HEK293 (cell line): ENCODE data around the gene SREBF1.

Experiments used
- CTCF ChIA-PET: fragments of 350-600 bp; formaldehyde crosslinking; extraction: SDS; loops from one replicate; lab custom pipeline; 2021; ENCODE audit warnings: antibody characterized with exemption; lab: Yijun Ruan, JAX
- POLR2A ChIA-PET: fragments of 300-600 bp; formaldehyde crosslinking; extraction: SDS; loops from one replicate; lab custom pipeline; 2020; ENCODE audit warnings: antibody characterized with exemption, inconsistent platforms; lab: Yijun Ruan, JAX
- H3K27ac ChIP-seq: fragments of 200-500 bp; sonication (Bioruptor generic); 2 replicates; pipeline ENCODE4 v1.5.1; 2014; ENCODE audit warnings: low read depth, low read length, control low read depth, inconsistent platforms; ENCODE audit errors: extremely low read depth
- H3K36me3 ChIP-seq, 2 experiments: fragments of 200-500 bp in 1 of 2; sonication (Bioruptor generic) in 1 of 2; 1 replicate in 1 of 2; 2 replicates in 1 of 2; pipeline ENCODE4 v1.5.1; 2014 to 2017; ENCODE audit warnings: inconsistent platforms in 2 of 2, low read length in 2 of 2; ENCODE audit not compliant: control insufficient read depth in 2 of 2, insufficient read depth in 1 of 2
- H3K4me1 ChIP-seq: fragments of 200-500 bp; sonication (Bioruptor generic); 2 replicates; pipeline ENCODE4 v1.5.1; 2014; ENCODE audit warnings: mild to moderate bottlenecking, low read length, inconsistent platforms; ENCODE audit not compliant: control insufficient read depth, insufficient read depth
- H3K4me3 ChIP-seq: 2 replicates; pipeline ENCODE4 v1.5.1; 2011; ENCODE audit warnings: low read depth, mild to moderate bottlenecking, control low read depth, low read length, moderate library complexity
- H3K9me3 ChIP-seq: fragments of 200-500 bp; sonication (Bioruptor generic); 2 replicates; pipeline ENCODE4 v1.5.1; 2014; ENCODE audit warnings: low read depth, low read length, inconsistent platforms; ENCODE audit not compliant: control insufficient read depth, insufficient read depth
- GLIS1 ChIP-seq: fragments of 450-650 bp; formaldehyde crosslinking; IDR thresholded peaks from 2 replicates; pipeline ENCODE4 v1.5.1; 2016; ENCODE audit warnings: missing biosample characterization, missing genetic modification characterization
- HOXC10 ChIP-seq: sonication (generic); formaldehyde crosslinking; IDR thresholded peaks from 2 replicates; pipeline ENCODE4 v1.8.1; 2023; ENCODE audit warnings: mild to moderate bottlenecking, missing genetic modification reagents
- KLF1 ChIP-seq: fragments of 450-650 bp; formaldehyde crosslinking; IDR thresholded peaks from 2 replicates; pipeline ENCODE4 v1.5.1; 2016; ENCODE audit warnings: missing biosample characterization, missing genetic modification characterization
- KLF17 ChIP-seq: fragments of 450-650 bp; formaldehyde crosslinking; IDR thresholded peaks from 2 replicates; pipeline ENCODE4 v1.5.1; 2016; ENCODE audit warnings: missing biosample characterization, missing genetic modification characterization
- KLF8 ChIP-seq: fragments of 450-650 bp; formaldehyde crosslinking; IDR thresholded peaks from 2 replicates; pipeline ENCODE4 v1.5.1; 2016; ENCODE audit warnings: missing biosample characterization, missing genetic modification characterization
- SCRT2 ChIP-seq: fragments of 450-650 bp; formaldehyde crosslinking; IDR thresholded peaks from 2 replicates; pipeline ENCODE4 v1.5.1; 2016; ENCODE audit warnings: missing biosample characterization, missing genetic modification characterization
- SP7 ChIP-seq: fragments of 450-650 bp; formaldehyde crosslinking; IDR thresholded peaks from 2 replicates; pipeline ENCODE4 v1.5.1; 2016; ENCODE audit warnings: missing biosample characterization, missing genetic modification characterization
- YY2 ChIP-seq: fragments of 450-650 bp; formaldehyde crosslinking; IDR thresholded peaks from 2 replicates; pipeline ENCODE4 v1.5.1; 2016; ENCODE audit warnings: missing biosample characterization, missing genetic modification characterization
- ZBTB17 ChIP-seq: fragments of 450-650 bp; formaldehyde crosslinking; IDR thresholded peaks from 2 replicates; pipeline ENCODE4 v1.5.1; 2016; ENCODE audit warnings: missing biosample characterization, missing genetic modification characterization
- ZBTB44 ChIP-seq: fragments of 450-650 bp; IDR thresholded peaks from 2 replicates; pipeline ENCODE4 v1.5.1; 2018; ENCODE audit warnings: missing biosample characterization, mild to moderate bottlenecking, missing genetic modification characterization
- ZBTB48 ChIP-seq: fragments of 450-650 bp; formaldehyde crosslinking; IDR thresholded peaks from 2 replicates; pipeline ENCODE4 v1.5.1; 2016; ENCODE audit warnings: missing biosample characterization, missing genetic modification characterization
- ZFHX2 ChIP-seq: fragments of 450-650 bp; formaldehyde crosslinking; conservative IDR thresholded peaks from 2 replicates; pipeline ENCODE4 v1.5.1; 2016; ENCODE audit warnings: missing biosample characterization, missing genetic modification characterization
- ZFP37 ChIP-seq: fragments of 450-650 bp; formaldehyde crosslinking; IDR thresholded peaks from 2 replicates; pipeline ENCODE4 v1.5.1; 2016; ENCODE audit warnings: missing biosample characterization, missing genetic modification characterization
- ZIC2 ChIP-seq: fragments of 450-650 bp; formaldehyde crosslinking; IDR thresholded peaks from 2 replicates; pipeline ENCODE4 v1.5.1; 2016; ENCODE audit warnings: missing biosample characterization, missing genetic modification characterization
- ZNF248 ChIP-seq: fragments of 450-650 bp; formaldehyde crosslinking; IDR thresholded peaks from 2 replicates; pipeline ENCODE4 v1.5.1; 2017; ENCODE audit warnings: missing biosample characterization, missing genetic modification characterization
- ZNF266 ChIP-seq: fragments of 450-650 bp; formaldehyde crosslinking; IDR thresholded peaks from 2 replicates; pipeline ENCODE4 v1.5.1; 2016; ENCODE audit warnings: missing biosample characterization, missing genetic modification characterization, low read depth
- ZNF324 ChIP-seq: fragments of 450-650 bp; formaldehyde crosslinking; IDR thresholded peaks from 2 replicates; pipeline ENCODE4 v1.5.1; 2016; ENCODE audit warnings: missing biosample characterization, missing genetic modification characterization
- ZNF423 ChIP-seq: fragments of 450-650 bp; formaldehyde crosslinking; IDR thresholded peaks from 2 replicates; pipeline ENCODE4 v1.5.1; 2016; ENCODE audit warnings: missing biosample characterization, missing genetic modification characterization
- ZNF449 ChIP-seq: fragments of 450-650 bp; formaldehyde crosslinking; IDR thresholded peaks from 2 replicates; pipeline ENCODE4 v1.5.1; 2017; ENCODE audit warnings: missing biosample characterization, mild to moderate bottlenecking, missing genetic modification characterization, moderate library complexity
- ZNF501 ChIP-seq: fragments of 450-650 bp; formaldehyde crosslinking; IDR thresholded peaks from 2 replicates; pipeline ENCODE4 v1.5.1; 2016; ENCODE audit warnings: missing biosample characterization, missing genetic modification characterization
- ZNF510 ChIP-seq: fragments of 450-650 bp; formaldehyde crosslinking; IDR thresholded peaks from 2 replicates; pipeline ENCODE4 v1.5.1; 2018; ENCODE audit warnings: mild to moderate bottlenecking, missing genetic modification characterization, missing biosample characterization; ENCODE audit not compliant: insufficient replicate concordance
- ZNF670 ChIP-seq: fragments of 450-650 bp; formaldehyde crosslinking; IDR thresholded peaks from 2 replicates; pipeline ENCODE4 v1.5.1; 2016; ENCODE audit warnings: missing biosample characterization, missing genetic modification characterization, low read depth
- ZNF76 ChIP-seq: fragments of 450-650 bp; formaldehyde crosslinking; IDR thresholded peaks from 2 replicates; pipeline ENCODE4; 2016; ENCODE audit warnings: low read depth, missing biosample characterization, missing genetic modification characterization, borderline replicate concordance
- ZSCAN16 ChIP-seq: fragments of 450-650 bp; formaldehyde crosslinking; IDR thresholded peaks from 2 replicates; pipeline ENCODE4 v1.5.1; 2016; ENCODE audit warnings: missing biosample characterization, missing genetic modification characterization
- TF ChIP-seq, protein P1 (sequence below): fragments of 450-650 bp; formaldehyde crosslinking; IDR thresholded peaks from 2 replicates; pipeline ENCODE4 v1.5.1; 2016; ENCODE audit warnings: missing biosample characterization, missing genetic modification characterization
- TF ChIP-seq, protein P2 (sequence below): fragments of 450-650 bp; formaldehyde crosslinking; IDR thresholded peaks from 2 replicates; pipeline ENCODE4 v1.5.1; 2016; ENCODE audit warnings: missing biosample characterization, missing genetic modification characterization

SREBF1 gene

DNA sequence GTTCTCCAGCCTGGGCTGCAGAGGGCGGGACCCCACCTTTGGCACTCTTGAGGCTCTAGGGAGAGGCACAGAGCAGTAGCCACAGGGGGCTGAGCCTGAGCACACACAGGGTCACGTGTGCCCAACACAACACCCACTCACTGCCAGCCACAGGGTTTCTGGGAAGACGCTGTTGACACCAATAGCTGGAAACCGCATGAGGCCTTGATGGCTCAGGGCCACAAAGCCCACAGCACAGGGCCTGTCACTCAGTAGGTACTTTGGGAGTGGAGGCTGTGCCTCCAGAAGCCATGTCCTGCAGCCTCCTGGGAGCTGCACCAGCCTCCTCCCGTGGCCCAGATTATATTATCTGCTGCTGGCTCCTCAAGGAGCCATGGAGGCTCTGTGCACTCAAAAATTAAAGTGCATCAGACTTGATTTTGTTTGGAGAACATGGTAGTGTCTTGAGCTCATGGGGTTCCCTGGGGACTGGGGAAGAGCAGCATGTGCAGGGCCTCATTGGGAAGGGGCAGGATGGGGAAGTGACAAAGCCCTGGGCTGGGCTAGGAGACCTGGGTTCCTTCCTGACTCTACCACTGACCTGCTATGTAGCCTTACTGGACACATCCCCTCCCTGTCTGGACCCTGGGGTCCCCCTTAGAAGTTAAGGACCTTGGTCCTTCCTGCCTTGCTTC is 12.5 kb upstream of the SREBF1 start:
- Histone ChIP-seq H3K4me1 (peaks cover 25% of the 10 kb centered on the region), H3K4me3 (no peak overlapping the region), H3K27ac (peak overlapping the region; percentile 70), H3K9me3 (no peaks in the 10 kb centered on the region), H3K36me3 (peaks cover 0 to 3% of the 10 kb centered on the region in 2 experiments; a peak in 1 of 3 replicates)
- CTCF ChIA-PET: interaction anchor here (0.6 to 2.5 kb wide), 12 partner anchors 9 to 1652 kb away, joined by 3 to 12 read pairs (median 4); no protein-coding TSS in a partner anchor
- POLR2A ChIA-PET: interaction anchor here (0.6 to 6.2 kb wide), 6 partner anchors 8 to 167 kb away, joined by 3 to 31 read pairs (median 4); partner anchors contain the start of gene SREBF1
- 0 out of 2 replicates have a peak, but pooled peaks have one; percentile 37 for TF ChIP-seq ZFP37 (tag by site-specific recombination)
- no peak for TF ChIP-seq ZNF510
- TF ChIP-seq SCRT2 (tag by site-specific recombination): peak; percentile 70
- peak; percentile 93 for TF ChIP-seq ZNF423 (tag by site-specific recombination)
- TF ChIP-seq GLIS1 (tag by site-specific recombination): peak; percentile 92
- TF ChIP-seq, protein P1, sequence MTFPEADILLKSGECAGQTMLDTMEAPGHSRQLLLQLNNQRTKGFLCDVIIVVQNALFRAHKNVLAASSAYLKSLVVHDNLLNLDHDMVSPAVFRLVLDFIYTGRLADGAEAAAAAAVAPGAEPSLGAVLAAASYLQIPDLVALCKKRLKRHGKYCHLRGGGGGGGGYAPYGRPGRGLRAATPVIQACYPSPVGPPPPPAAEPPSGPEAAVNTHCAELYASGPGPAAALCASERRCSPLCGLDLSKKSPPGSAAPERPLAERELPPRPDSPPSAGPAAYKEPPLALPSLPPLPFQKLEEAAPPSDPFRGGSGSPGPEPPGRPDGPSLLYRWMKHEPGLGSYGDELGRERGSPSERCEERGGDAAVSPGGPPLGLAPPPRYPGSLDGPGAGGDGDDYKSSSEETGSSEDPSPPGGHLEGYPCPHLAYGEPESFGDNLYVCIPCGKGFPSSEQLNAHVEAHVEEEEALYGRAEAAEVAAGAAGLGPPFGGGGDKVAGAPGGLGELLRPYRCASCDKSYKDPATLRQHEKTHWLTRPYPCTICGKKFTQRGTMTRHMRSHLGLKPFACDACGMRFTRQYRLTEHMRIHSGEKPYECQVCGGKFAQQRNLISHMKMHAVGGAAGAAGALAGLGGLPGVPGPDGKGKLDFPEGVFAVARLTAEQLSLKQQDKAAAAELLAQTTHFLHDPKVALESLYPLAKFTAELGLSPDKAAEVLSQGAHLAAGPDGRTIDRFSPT: 0 out of 2 replicates have a peak, but pooled peaks have one; percentile 42
- TF ChIP-seq ZFHX2: peak; percentile 92
- TF ChIP-seq SP7: peak; percentile 75
- TF ChIP-seq KLF8 (tag by site-specific recombination): peak; percentile 40
- no peak for TF ChIP-seq ZNF266 (tag by site-specific recombination)
- peak; percentile 62 for TF ChIP-seq ZBTB17 (tag by site-specific recombination)
- peak; percentile 93 for TF ChIP-seq ZSCAN16 (tag by site-specific recombination)
- no peak for TF ChIP-seq YY2 (tag by site-specific recombination)
- TF ChIP-seq KLF17: peak; percentile 93
- no peak for TF ChIP-seq ZNF670 (tag by site-specific recombination)
- TF ChIP-seq ZBTB44 (tag by site-specific recombination): peak; percentile 33; the same call in 1 of the 2 replicates
- 0 out of 2 replicates have a peak, but pooled peaks have one; percentile 14 for TF ChIP-seq ZBTB48 (tag by site-specific recombination)
- peak; percentile 62; the same call in 1 of the 2 replicates for TF ChIP-seq ZNF501 (tag by site-specific recombination)
- peak; percentile 65; the same call in 1 of the 2 replicates for TF ChIP-seq KLF1 (tag by site-specific recombination)
- TF ChIP-seq ZNF449 (tag by site-specific recombination): peak; percentile 24; the same call in 1 of the 2 replicates
- no peak for TF ChIP-seq HOXC10
- TF ChIP-seq ZIC2: peak; percentile 98
- TF ChIP-seq ZNF76: peak; percentile 91
- TF ChIP-seq, protein P2, sequence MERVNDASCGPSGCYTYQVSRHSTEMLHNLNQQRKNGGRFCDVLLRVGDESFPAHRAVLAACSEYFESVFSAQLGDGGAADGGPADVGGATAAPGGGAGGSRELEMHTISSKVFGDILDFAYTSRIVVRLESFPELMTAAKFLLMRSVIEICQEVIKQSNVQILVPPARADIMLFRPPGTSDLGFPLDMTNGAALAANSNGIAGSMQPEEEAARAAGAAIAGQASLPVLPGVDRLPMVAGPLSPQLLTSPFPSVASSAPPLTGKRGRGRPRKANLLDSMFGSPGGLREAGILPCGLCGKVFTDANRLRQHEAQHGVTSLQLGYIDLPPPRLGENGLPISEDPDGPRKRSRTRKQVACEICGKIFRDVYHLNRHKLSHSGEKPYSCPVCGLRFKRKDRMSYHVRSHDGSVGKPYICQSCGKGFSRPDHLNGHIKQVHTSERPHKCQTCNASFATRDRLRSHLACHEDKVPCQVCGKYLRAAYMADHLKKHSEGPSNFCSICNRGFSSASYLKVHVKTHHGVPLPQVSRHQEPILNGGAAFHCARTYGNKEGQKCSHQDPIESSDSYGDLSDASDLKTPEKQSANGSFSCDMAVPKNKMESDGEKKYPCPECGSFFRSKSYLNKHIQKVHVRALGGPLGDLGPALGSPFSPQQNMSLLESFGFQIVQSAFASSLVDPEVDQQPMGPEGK: peak; percentile 82
- TF ChIP-seq ZNF248 (tag by site-specific recombination): no peak
- TF ChIP-seq ZNF324 (tag by site-specific recombination): peak; percentile 60; the same call in 1 of the 2 replicates
